Activated CD8-positive, alpha-beta T cell treated with anti-CD3 and anti-CD28 coated beads, Interleukin-2, amount 10 ng/mL, durations not matched to agents 7 days and 5 days (primary cell): ENCODE measurements around the gene USP19. TPM values are rescaled to one million over a fixed set of nuclear protein-coding genes. Genes with fewer than 3 reads are reported as not detected.
A peak's percentile ranks its signal among the peaks of the same experiment; 100 is the strongest.

Source experiments
- ATAC-seq: fragments of 150-1000 bp; cut with Tn5 transposase; one replicate; pipeline ENCODE4 v1.10.0; 2021; ENCODE audit warnings: moderate library complexity
- CTCF ChIA-PET: fragments of 350-600 bp; sonication (Branson Sonifier 250); formaldehyde crosslinking; loops from one replicate; lab custom pipeline; 2021; ENCODE audit warnings: antibody characterized with exemption; lab: Charles Lee
- POLR2A ChIA-PET: fragments of 350-600 bp; sonication (Branson Sonifier 250); formaldehyde crosslinking; loops from one replicate; lab custom pipeline; 2021; ENCODE audit warnings: antibody characterized with exemption; lab: Charles Lee
- DNase-seq: peaks from one replicate; pipeline ENCODE4 v3.0.0-alpha.2; 2020
- H3K27ac Mint-ChIP-seq: one replicate; pipeline ENCODE4 v1.8.0; 2021; ENCODE audit warnings: mild to moderate bottlenecking, mixed read lengths
- H3K27me3 Mint-ChIP-seq: one replicate; pipeline ENCODE4 v1.8.0; 2021; ENCODE audit warnings: low read depth, mixed read lengths
- H3K36me3 Mint-ChIP-seq: one replicate; pipeline ENCODE4 v1.8.0; 2021; ENCODE audit warnings: low read depth, mixed read lengths
- H3K4me1 Mint-ChIP-seq: one replicate; pipeline ENCODE4 v1.8.0; 2021; ENCODE audit warnings: low read depth, mixed read lengths
- H3K4me3 Mint-ChIP-seq: one replicate; pipeline ENCODE4 v1.8.0; 2021; ENCODE audit warnings: mild to moderate bottlenecking, mixed read lengths
- H3K9me3 Mint-ChIP-seq: one replicate; pipeline ENCODE4 v1.8.0; 2022; ENCODE audit warnings: mixed read lengths; ENCODE audit not compliant: insufficient read depth
- total RNA-seq, 2 experiments: library from RNA; stranded (reverse); gene quantifications; one replicate each; pipeline ENCODE4 v1.2.3, GENCODE V29; 2021

Gene USP19
- total RNA-seq, 2 experiments from 2014 or later: 58.0 to 60.4 TPM

GRCh38 chr3:49158792-49159191 is 38.2 kb upstream of the USP19 start:
- CTCF ChIA-PET: interaction anchor here (1.0 to 1.9 kb wide), 6 partner anchors 12 to 171 kb away, joined by 3 to 11 read pairs (median 8); partner anchors contain the start of genes KLHDC8B and USP19

GRCh38 chr3:49158103-49158709 is 37.6 kb upstream of the USP19 start:
- CTCF ChIA-PET: interaction anchor here (1.0 to 1.9 kb wide), 9 partner anchors 13 to 171 kb away, joined by 3 to 11 read pairs (median 3); partner anchors contain the start of genes KLHDC8B and USP19
- DNase-seq: peak; percentile 76
- Mint-ChIP-seq H3K36me3 (peaks cover 6% of the 10 kb centered on the region), H3K4me3 (no peak overlapping the region), H3K9me3 (no peaks in the 10 kb centered on the region), H3K27ac (no peak overlapping the region), H3K27me3 (no peaks in the 10 kb centered on the region), H3K4me1 (peaks cover 20% of the 10 kb centered on the region)
- POLR2A ChIA-PET: no interaction called here
- ATAC-seq: peak; percentile 80

More at GRCh38 chr3:49158792-49159191, 38.2 kb upstream of the USP19 start:
- H3K36me3 Mint-ChIP-seq: peaks cover 12% of the 10 kb centered on the region
- H3K9me3 Mint-ChIP-seq: no peaks in the 10 kb centered on the region
- H3K4me3 Mint-ChIP-seq: no peak overlapping the region
- DNase-seq (no peak), ATAC-seq (no peak)
- POLR2A ChIA-PET: no interaction called here
- H3K27me3 Mint-ChIP-seq: no peaks in the 10 kb centered on the region
- H3K4me1 Mint-ChIP-seq: peaks cover 22% of the 10 kb centered on the region
- no peak overlapping the region for H3K27ac Mint-ChIP-seq

- POLR2A ChIA-PET: no interaction called here
Measured at GRCh38 chr3:49157289-49157688, 36.7 kb upstream of the USP19 start.

GRCh38 chr3:49153349-49153912 is 32.8 kb upstream of the USP19 start:
- DNase-seq (no peak), ATAC-seq (no peak)
- Mint-ChIP-seq H3K27ac (no peak overlapping the region), H3K27me3 (no peaks in the 10 kb centered on the region), H3K36me3 (no peaks in the 10 kb centered on the region), H3K9me3 (no peaks in the 10 kb centered on the region), H3K4me3 (no peak overlapping the region), H3K4me1 (peaks cover 2% of the 10 kb centered on the region)
- CTCF ChIA-PET: interaction anchor here (0.7 kb wide), 1 partner anchor 437 kb away, joined by 3 read pairs; no protein-coding TSS in a partner anchor
- POLR2A ChIA-PET: interaction anchor here (0.6 kb wide), 1 partner anchor 11 kb away, joined by 4 read pairs; no protein-coding TSS in a partner anchor

More at GRCh38 chr3:49157289-49157688, 36.7 kb upstream of the USP19 start:
- no peak overlapping the region for H3K4me3 Mint-ChIP-seq
- ATAC-seq: no peak
- H3K9me3 Mint-ChIP-seq: no peaks in the 10 kb centered on the region
- no peak for DNase-seq
- H3K36me3 Mint-ChIP-seq: peaks cover 2% of the 10 kb centered on the region
- H3K27ac Mint-ChIP-seq: no peak overlapping the region
- no peaks in the 10 kb centered on the region for H3K27me3 Mint-ChIP-seq
- peaks cover 14% of the 10 kb centered on the region for H3K4me1 Mint-ChIP-seq
- CTCF ChIA-PET: interaction anchor here (0.6 to 2.1 kb wide), 13 partner anchors 14 to 170 kb away, joined by 3 to 11 read pairs (median 3); partner anchors contain the start of genes KLHDC8B, NDUFAF3 and USP19

GRCh38 chr3:49151610-49152009 is 31.0 kb upstream of the USP19 start:
- no peak for DNase-seq
- Mint-ChIP-seq H3K4me3 (no peak overlapping the region), H3K4me1 (no peaks in the 10 kb centered on the region), H3K27ac (no peak overlapping the region), H3K36me3 (no peaks in the 10 kb centered on the region), H3K9me3 (no peaks in the 10 kb centered on the region), H3K27me3 (no peaks in the 10 kb centered on the region)
- CTCF ChIA-PET: no interaction called here
- POLR2A ChIA-PET: interaction anchor here (0.7 kb wide), 1 partner anchor 30 kb away, joined by 3 read pairs; no protein-coding TSS in a partner anchor
- no peak for ATAC-seq

GRCh38 chr3:49148159-49148558 is 27.5 kb upstream of the USP19 start:
- Mint-ChIP-seq H3K36me3 (no peaks in the 10 kb centered on the region), H3K4me1 (no peaks in the 10 kb centered on the region), H3K27me3 (no peaks in the 10 kb centered on the region), H3K4me3 (no peak overlapping the region), H3K27ac (no peak overlapping the region), H3K9me3 (no peaks in the 10 kb centered on the region)
- no peak for ATAC-seq
- ChIA-PET CTCF (no interaction called here), POLR2A (no interaction called here)
- no peak for DNase-seq

- H3K9me3 Mint-ChIP-seq: no peaks in the 10 kb centered on the region
- CTCF ChIA-PET: no interaction called here
- no peak for ATAC-seq
- POLR2A ChIA-PET: no interaction called here
- no peak overlapping the region for H3K27ac Mint-ChIP-seq
- H3K4me3 Mint-ChIP-seq: no peak overlapping the region
- H3K4me1 Mint-ChIP-seq: peaks cover 2% of the 10 kb centered on the region
- H3K36me3 Mint-ChIP-seq: no peaks in the 10 kb centered on the region
- peaks cover 4% of the 10 kb centered on the region for H3K27me3 Mint-ChIP-seq
- DNase-seq: no peak
Measured at GRCh38 chr3:49140080-49140479, 19.5 kb upstream of the USP19 start.

GRCh38 chr3:49135499-49135898 is 14.9 kb upstream of the USP19 start:
- Mint-ChIP-seq H3K4me1 (peaks cover 8% of the 10 kb centered on the region), H3K9me3 (no peaks in the 10 kb centered on the region), H3K27me3 (peaks cover 14% of the 10 kb centered on the region), H3K4me3 (no peak overlapping the region), H3K36me3 (no peaks in the 10 kb centered on the region), H3K27ac (no peak overlapping the region)
- DNase-seq (no peak), ATAC-seq (no peak)
- POLR2A ChIA-PET: no interaction called here
- CTCF ChIA-PET: no interaction called here

GRCh38 chr3:49134471-49135265 is 14.0 kb upstream of the USP19 start:
- H3K27ac Mint-ChIP-seq: no peak overlapping the region
- H3K4me1 Mint-ChIP-seq: peaks cover 8% of the 10 kb centered on the region
- H3K36me3 Mint-ChIP-seq: no peaks in the 10 kb centered on the region
- no peak overlapping the region for H3K4me3 Mint-ChIP-seq
- DNase-seq: no peak
- POLR2A ChIA-PET: no interaction called here
- peaks cover 14% of the 10 kb centered on the region for H3K27me3 Mint-ChIP-seq
- ATAC-seq: no peak
- H3K9me3 Mint-ChIP-seq: no peaks in the 10 kb centered on the region
- CTCF ChIA-PET: no interaction called here

- H3K4me3 Mint-ChIP-seq: no peak overlapping the region
Measured at GRCh38 chr3:49133226-49133951, 12.8 kb upstream of the USP19 start.

More at GRCh38 chr3:49133226-49133951, 12.8 kb upstream of the USP19 start:
- ChIA-PET POLR2A (no interaction called here), CTCF (interaction anchor here (1.0 kb wide), 1 partner anchor 316 kb away, joined by 3 read pairs; no protein-coding TSS in a partner anchor)
- no peak overlapping the region for H3K27ac Mint-ChIP-seq
- no peak for ATAC-seq
- H3K9me3 Mint-ChIP-seq: no peaks in the 10 kb centered on the region
- H3K4me1 Mint-ChIP-seq: peaks cover 13% of the 10 kb centered on the region
- no peaks in the 10 kb centered on the region for H3K36me3 Mint-ChIP-seq
- DNase-seq: no peak
- peaks cover 14% of the 10 kb centered on the region for H3K27me3 Mint-ChIP-seq
